C4-2B (cell line): ENCODE data around the gene PLXNA4.

ENCODE experiments used
- ZFX ChIP-seq: fragments of 450-650 bp; IDR thresholded peaks from 2 replicates; pipeline ENCODE4 v1.6.1; 2017
- TF ChIP-seq, protein P1 (sequence below): fragments of 450-650 bp; conservative IDR thresholded peaks from 2 replicates; pipeline ENCODE4 v1.5.1; 2017; ENCODE audit warnings: mild to moderate bottlenecking

DNA sequence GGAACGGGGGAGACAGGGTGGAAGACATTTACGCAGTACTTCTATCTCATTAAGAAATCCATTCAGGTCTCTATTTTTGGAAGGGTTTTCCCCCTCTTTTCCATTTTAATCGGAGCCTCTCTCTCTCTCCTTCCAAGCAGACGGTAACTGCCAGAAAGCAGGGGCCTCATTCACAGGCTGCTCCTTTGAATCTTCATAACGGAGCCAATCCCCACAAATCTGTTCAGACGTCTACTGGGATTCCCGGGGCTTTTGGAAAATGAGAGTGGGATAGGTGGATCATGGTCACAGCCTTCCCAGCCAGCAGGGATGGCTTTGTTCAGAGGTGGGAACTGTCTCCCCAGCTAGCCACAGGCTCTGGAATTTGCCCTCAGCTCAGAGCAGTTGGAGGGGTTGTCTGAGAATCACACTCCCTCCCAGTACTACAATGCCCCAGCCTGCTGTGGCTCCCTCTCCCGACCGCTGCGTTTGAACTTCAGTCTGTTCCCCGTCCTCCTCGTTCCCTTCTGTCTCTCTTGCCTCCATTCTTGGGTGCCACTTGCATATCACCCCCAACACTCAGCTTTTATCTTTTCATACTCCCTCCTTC is 413.6 kb downstream of the PLXNA4 start:
- TF ChIP-seq, protein P1, sequence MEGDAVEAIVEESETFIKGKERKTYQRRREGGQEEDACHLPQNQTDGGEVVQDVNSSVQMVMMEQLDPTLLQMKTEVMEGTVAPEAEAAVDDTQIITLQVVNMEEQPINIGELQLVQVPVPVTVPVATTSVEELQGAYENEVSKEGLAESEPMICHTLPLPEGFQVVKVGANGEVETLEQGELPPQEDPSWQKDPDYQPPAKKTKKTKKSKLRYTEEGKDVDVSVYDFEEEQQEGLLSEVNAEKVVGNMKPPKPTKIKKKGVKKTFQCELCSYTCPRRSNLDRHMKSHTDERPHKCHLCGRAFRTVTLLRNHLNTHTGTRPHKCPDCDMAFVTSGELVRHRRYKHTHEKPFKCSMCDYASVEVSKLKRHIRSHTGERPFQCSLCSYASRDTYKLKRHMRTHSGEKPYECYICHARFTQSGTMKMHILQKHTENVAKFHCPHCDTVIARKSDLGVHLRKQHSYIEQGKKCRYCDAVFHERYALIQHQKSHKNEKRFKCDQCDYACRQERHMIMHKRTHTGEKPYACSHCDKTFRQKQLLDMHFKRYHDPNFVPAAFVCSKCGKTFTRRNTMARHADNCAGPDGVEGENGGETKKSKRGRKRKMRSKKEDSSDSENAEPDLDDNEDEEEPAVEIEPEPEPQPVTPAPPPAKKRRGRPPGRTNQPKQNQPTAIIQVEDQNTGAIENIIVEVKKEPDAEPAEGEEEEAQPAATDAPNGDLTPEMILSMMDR, result no peak
- TF ChIP-seq ZFX, result no peak
